H9 (cell line): Measurements from ENCODE around the gene C17orf107. TPM values are rescaled to one million over a fixed set of nuclear protein-coding genes. Genes with fewer than 3 reads are reported as not detected.

ENCODE experiments used
- DNase-seq: peaks from one replicate; pipeline ENCODE4 v3.0.0-alpha.2; 2017
- H2AFZ ChIP-seq: one replicate; pipeline ENCODE4 v1.6.1; 2013; ENCODE audit warnings: mild to moderate bottlenecking, low read length, control low read depth, moderate library complexity
- H2AK5ac ChIP-seq: 2 replicates; pipeline ENCODE4 v1.6.1; 2013; ENCODE audit warnings: low read length, control low read depth, mixed read lengths; ENCODE audit not compliant: insufficient read length
- H2BK120ac ChIP-seq: one replicate; pipeline ENCODE4 v1.6.1; 2013; ENCODE audit warnings: low read depth, mild to moderate bottlenecking, low read length, control low read depth, inconsistent platforms; ENCODE audit not compliant: poor library complexity, severe bottlenecking
- H2BK12ac ChIP-seq: 2 replicates; pipeline ENCODE4 v1.6.1; 2013; ENCODE audit warnings: low read length, control low read depth, mixed read lengths, low read depth; ENCODE audit not compliant: insufficient read length
- H2BK15ac ChIP-seq: 2 replicates; pipeline ENCODE4 v1.6.1; 2013; ENCODE audit warnings: low read depth, low read length, control low read depth
- H2BK20ac ChIP-seq: one replicate; pipeline ENCODE4 v1.6.1; 2013; ENCODE audit warnings: low read depth, mild to moderate bottlenecking, low read length, control low read depth, inconsistent platforms; ENCODE audit not compliant: poor library complexity, severe bottlenecking
- H2BK5ac ChIP-seq: 2 replicates; pipeline ENCODE4 v1.6.1; 2013; ENCODE audit warnings: low read length, control low read depth, mixed read lengths; ENCODE audit not compliant: insufficient read length
- H3K14ac ChIP-seq: 2 replicates; pipeline ENCODE4 v1.6.1; 2013; ENCODE audit warnings: low read length, control low read depth; ENCODE audit not compliant: insufficient read depth
- H3K18ac ChIP-seq: 2 replicates; pipeline ENCODE4 v1.6.1; 2013; ENCODE audit warnings: low read depth, mild to moderate bottlenecking, mixed read lengths, low read length, control low read depth; ENCODE audit not compliant: insufficient read length
- H3K23ac ChIP-seq: 2 replicates; pipeline ENCODE4 v1.6.1; 2013; ENCODE audit warnings: low read length, control low read depth, mixed read lengths, low read depth; ENCODE audit not compliant: insufficient read length
- H3K23me2 ChIP-seq: 2 replicates; pipeline ENCODE4 v1.6.1; 2013; ENCODE audit warnings: low read depth, mild to moderate bottlenecking, mixed read lengths, low read length, control low read depth; ENCODE audit not compliant: insufficient read length, poor library complexity, severe bottlenecking
- H3K27ac ChIP-seq: 2 replicates; pipeline ENCODE4 v1.5.1; 2013; ENCODE audit warnings: low read length, control low read depth, mixed read lengths, low read depth; ENCODE audit not compliant: insufficient read length
- H3K27me3 ChIP-seq: 2 replicates; pipeline ENCODE4 v1.6.1; 2013; ENCODE audit warnings: low read length, control low read depth, inconsistent platforms; ENCODE audit not compliant: insufficient read depth
- H3K4ac ChIP-seq: 2 replicates; pipeline ENCODE4 v1.6.1; 2013; ENCODE audit warnings: low read depth, mild to moderate bottlenecking, control low read depth, inconsistent platforms, low read length, moderate library complexity
- H3K4me1 ChIP-seq: 2 replicates; pipeline ENCODE4 v1.6.1; 2013; ENCODE audit warnings: low read length, control low read depth, inconsistent platforms; ENCODE audit not compliant: insufficient read depth
- H3K4me2 ChIP-seq: 2 replicates; pipeline ENCODE4 v1.6.1; 2013; ENCODE audit warnings: low read length, control low read depth, mixed read lengths; ENCODE audit not compliant: insufficient read length, insufficient read depth
- H3K56ac ChIP-seq: 2 replicates; pipeline ENCODE4 v1.6.1; 2013; ENCODE audit warnings: low read depth, mild to moderate bottlenecking, mixed read lengths, low read length, control low read depth; ENCODE audit not compliant: insufficient read length
- H3K79me1 ChIP-seq: 2 replicates; pipeline ENCODE4 v1.6.1; 2013; ENCODE audit warnings: low read depth, mild to moderate bottlenecking, moderate library complexity, low read length, control low read depth, inconsistent platforms; ENCODE audit not compliant: insufficient read depth, poor library complexity, severe bottlenecking
- H3K79me2 ChIP-seq: 2 replicates; pipeline ENCODE4 v1.6.1; 2013; ENCODE audit warnings: low read length, control low read depth, inconsistent platforms; ENCODE audit not compliant: insufficient read depth
- H3K9ac ChIP-seq: 2 replicates; pipeline ENCODE4 v1.6.1; 2013; ENCODE audit warnings: low read length, control low read depth, mixed read lengths; ENCODE audit not compliant: insufficient read length; ENCODE audit errors: extremely low read depth
- H3K9me3 ChIP-seq: one replicate; pipeline ENCODE4 v1.6.1; 2013; ENCODE audit warnings: low read depth, low read length, inconsistent platforms; ENCODE audit not compliant: control insufficient read depth
- H3T11ph ChIP-seq: one replicate; pipeline ENCODE4 v1.6.1; 2013; ENCODE audit warnings: mild to moderate bottlenecking, low read length, control low read depth, inconsistent platforms
- H4K20me1 ChIP-seq: one replicate; pipeline ENCODE4 v1.6.1; 2013; ENCODE audit not compliant: control insufficient read depth, insufficient read length, insufficient read depth
- H4K5ac ChIP-seq: 2 replicates; pipeline ENCODE4 v1.6.1; 2013; ENCODE audit warnings: low read depth, mild to moderate bottlenecking, mixed read lengths, low read length, control low read depth; ENCODE audit not compliant: insufficient read length
- H4K8ac ChIP-seq: replicated peaks from 2 replicates; pipeline ENCODE4 v1.6.1; 2013; ENCODE audit warnings: low read length, control low read depth, mixed read lengths, low read depth; ENCODE audit not compliant: insufficient read length
- H4K91ac ChIP-seq: 2 replicates; pipeline ENCODE4 v1.6.1; 2013; ENCODE audit warnings: low read depth, mild to moderate bottlenecking, moderate library complexity, mixed read lengths, low read length, control low read depth; ENCODE audit not compliant: insufficient read length
- H3K27ac Mint-ChIP-seq, 3 experiments: 2 replicates in 2 of 3; 3 replicates in 1 of 3; pipeline ENCODE4 v1.8.0; 2020 to 2021; ENCODE audit warnings: mixed read lengths in 3 of 3, mild to moderate bottlenecking in 1 of 3, moderate library complexity in 1 of 3
- H3K27me3 Mint-ChIP-seq: 2 replicates; pipeline ENCODE4 v1.8.0; 2021; ENCODE audit warnings: low read depth, mild to moderate bottlenecking, moderate library complexity, mixed read lengths
- H3K36me3 Mint-ChIP-seq, 3 experiments: 2 replicates in 2 of 3; 3 replicates in 1 of 3; pipeline ENCODE4 v1.8.0; 2020 to 2021; ENCODE audit warnings: low read depth in 3 of 3, mixed read lengths in 3 of 3; ENCODE audit not compliant: insufficient read depth in 1 of 3
- H3K4me1 Mint-ChIP-seq, 2 experiments: 2 replicates each; pipeline ENCODE4 v1.8.0; 2020; ENCODE audit warnings: mixed read lengths in 2 of 2
- H3K4me3 Mint-ChIP-seq, 2 experiments: 2 replicates in 1 of 2; 3 replicates in 1 of 2; pipeline ENCODE4 v1.8.0; 2020 to 2021; ENCODE audit warnings: mild to moderate bottlenecking in 2 of 2, mixed read lengths in 2 of 2, moderate library complexity in 1 of 2
- H3K9me3 Mint-ChIP-seq, 2 experiments: 2 replicates in 1 of 2; 3 replicates in 1 of 2; pipeline ENCODE4 v1.8.0; 2020; ENCODE audit warnings: mild to moderate bottlenecking in 2 of 2, mixed read lengths in 2 of 2, moderate library complexity in 1 of 2
- CTCF ChIP-seq: fragments of 200-600 bp; sonication (generic); conservative IDR thresholded peaks from 3 replicates; pipeline ENCODE4 v1.8.0; 2021; ENCODE audit warnings: antibody characterized with exemption, mild to moderate bottlenecking
- WGBS: extraction: QIAGEN DNeasy Blood & Tissue Kit; methylation state at CpG from one replicate; pipeline ENCODE4 v1.1.7; 2013; ENCODE audit warnings: missing lambda C conversion rate, low lambda C conversion rate, mixed read lengths; ENCODE audit not compliant: insufficient read length; ENCODE audit errors: extremely low coverage; 5-methylcytosine and 5-hydroxymethylcytosine counted together
- total RNA-seq: library from RNA; stranded (reverse); gene quantifications from 2 replicates; pipeline ENCODE4 v1.2.1, GENCODE V29; 2021

The C17orf107 gene
- total RNA-seq, 1 experiment from 2014 or later: 4.4 TPM

GRCh38 chr17:4898351-4898750, 985 bp upstream of the C17orf107 start:
- Histone ChIP-seq H3K27ac (no peak overlapping the region), H3K4me1 (peaks cover 2% of the 10 kb centered on the region; the same call in 1 of the 2 replicates), H4K20me1 (no peaks in the 10 kb centered on the region), H2BK120ac (no peak overlapping the region), H3K9ac (no peak overlapping the region), H4K5ac (no peak overlapping the region), H3K4me2 (no peak overlapping the region), H3K4ac (no peak overlapping the region), H2BK12ac (no peak overlapping the region), H3K14ac (no peak overlapping the region), H2BK15ac (no peak overlapping the region), H4K91ac (no peak overlapping the region), H3K9me3 (no peaks in the 10 kb centered on the region), H3K18ac (no peak overlapping the region), H3K56ac (no peak overlapping the region), H3K23ac (no peak overlapping the region), H2BK5ac (no peak overlapping the region), H3T11ph (no peak overlapping the region), H3K79me1 (no peaks in the 10 kb centered on the region), H3K79me2 (no peaks in the 10 kb centered on the region), H3K27me3 (no peaks in the 10 kb centered on the region), H2AK5ac (no peak overlapping the region), H2AFZ (no peak overlapping the region), H2BK20ac (no peak overlapping the region), H3K23me2 (peaks cover 12% of the 10 kb centered on the region), H4K8ac (no peak overlapping the region)
- WGBS: no CpG with 5 or more reads among the region's 8 CpGs
- Mint-ChIP-seq H3K27me3 (no peaks in the 10 kb centered on the region), H3K9me3 (no peaks in the 10 kb centered on the region), H3K36me3 (peaks cover 8 to 31% (median 29%) of the 10 kb centered on the region in 3 experiments; a peak in 6 of 7 replicates), H3K4me1 (peaks cover 6 to 30% of the 10 kb centered on the region in 2 experiments), H3K4me3 (peak overlapping the region; percentile 54 to 75), H3K27ac (peak overlapping the region in 1 of 3 experiments; percentile 79; a peak in 2 of 7 replicates)
- no peak for TF ChIP-seq CTCF
- DNase-seq: no peak
